Liver (tissue), 8 donors: ENCODE measurements around the gene SORL1-AS1.

Experiments
- DNase-seq: peaks from one replicate; pipeline ENCODE4 v3.0.0-alpha.2; 2017; ENCODE audit warnings: low spot score
- H3K27ac ChIP-seq, 2 donors: one replicate each; pipeline ENCODE4 v1.7.0; 2013; ENCODE audit warnings: inconsistent platforms in 2 of 2, low read length in 2 of 2, control low read depth in 1 of 2, low read depth in 1 of 2, mild to moderate bottlenecking in 1 of 2
- H3K27me3 ChIP-seq, 4 donors: one replicate each; pipeline versions ENCODE4 v1.6.1 to v1.7.0; 2013; ENCODE audit warnings: low read length in 3 of 4, inconsistent platforms in 1 of 4, mild to moderate bottlenecking in 1 of 4, moderate library complexity in 1 of 4; ENCODE audit not compliant: control insufficient read depth in 4 of 4, insufficient read depth in 4 of 4
- H3K36me3 ChIP-seq, 4 donors: one replicate each; pipeline versions ENCODE4 v1.6.1 to v1.7.0; 2013; ENCODE audit warnings: low read length in 3 of 4, mild to moderate bottlenecking in 3 of 4, low read depth in 1 of 4, moderate library complexity in 1 of 4; ENCODE audit not compliant: control insufficient read depth in 4 of 4, insufficient read depth in 3 of 4
- H3K4me1 ChIP-seq, 4 donors: one replicate each; pipeline versions ENCODE4 v1.6.1 to v1.7.0; 2013; ENCODE audit warnings: low read length in 3 of 4, mild to moderate bottlenecking in 3 of 4, moderate library complexity in 1 of 4; ENCODE audit not compliant: control insufficient read depth in 4 of 4, insufficient read depth in 4 of 4
- H3K4me3 ChIP-seq, 3 donors: one replicate each; pipeline versions ENCODE4 v1.6.1 to v1.7.0; 2013; ENCODE audit warnings: low read length in 3 of 3, control low read depth in 1 of 3, low read depth in 1 of 3, mild to moderate bottlenecking in 1 of 3
- H3K9ac ChIP-seq, 2 donors: one replicate each; pipeline ENCODE4 v1.7.0; 2013; ENCODE audit warnings: low read length in 2 of 2, mild to moderate bottlenecking in 2 of 2, moderate library complexity in 2 of 2, control low read depth in 1 of 2, low read depth in 1 of 2
- H3K9me3 ChIP-seq, 4 donors: one replicate each; pipeline versions ENCODE4 v1.6.1 to v1.7.0; 2013; ENCODE audit warnings: low read length in 3 of 4; ENCODE audit not compliant: control insufficient read depth in 4 of 4
- CTCF ChIP-seq: fragments of 150-350 bp; IDR thresholded peaks from 2 replicates; pipeline ENCODE4 v1.5.1; 2017; ENCODE audit warnings: improper control_type of control experiment, low read depth, low read length; ENCODE audit not compliant: missing input control
- EGR1 ChIP-seq, 2 donors: IDR thresholded peaks; 2 replicates each; pipeline ENCODE4 v1.6.1; 2016 to 2018; ENCODE audit warnings: antibody characterized with exemption in 2 of 2, low read depth in 2 of 2
- FOXA1 ChIP-seq: IDR thresholded peaks from 2 replicates; pipeline ENCODE4 v1.6.1; 2016; ENCODE audit warnings: antibody characterized with exemption
- FOXA2 ChIP-seq: IDR thresholded peaks from 2 replicates; pipeline ENCODE4 v1.6.1; 2016; ENCODE audit warnings: antibody characterized with exemption
- GABPA ChIP-seq, 2 donors: IDR thresholded peaks in 1 of 2; conservative IDR thresholded peaks in 1 of 2; 2 replicates each; pipeline ENCODE4 v1.6.1; 2016; ENCODE audit warnings: antibody characterized with exemption in 2 of 2, mild to moderate bottlenecking in 1 of 2, moderate library complexity in 1 of 2
- HNF4A ChIP-seq, 2 donors: conservative IDR thresholded peaks; 2 replicates each; pipeline ENCODE4 v1.6.1; 2016; ENCODE audit warnings: antibody characterized with exemption in 2 of 2, mild to moderate bottlenecking in 2 of 2
- HNF4G ChIP-seq: IDR thresholded peaks from 2 replicates; pipeline ENCODE4 v1.6.1; 2016; ENCODE audit warnings: antibody characterized with exemption
- JUND ChIP-seq, 2 donors: IDR thresholded peaks; 2 replicates each; pipeline ENCODE4 v1.6.1; 2016; ENCODE audit warnings: antibody characterized with exemption in 2 of 2
- MAX ChIP-seq: IDR thresholded peaks from 2 replicates; pipeline ENCODE4 v1.6.1; 2016; ENCODE audit warnings: antibody characterized with exemption
- NR2F2 ChIP-seq: IDR thresholded peaks from 2 replicates; pipeline ENCODE4 v1.6.1; 2016; ENCODE audit warnings: antibody characterized with exemption
- RAD21 ChIP-seq, 2 donors: IDR thresholded peaks; 2 replicates each; pipeline ENCODE4 v1.6.1; 2016; ENCODE audit warnings: antibody characterized with exemption in 2 of 2, mild to moderate bottlenecking in 2 of 2
- REST ChIP-seq: IDR thresholded peaks from 2 replicates; pipeline ENCODE4 v1.6.1; 2016; ENCODE audit warnings: antibody characterized with exemption, mild to moderate bottlenecking
- RXRA ChIP-seq, 2 donors: IDR thresholded peaks; 2 replicates each; pipeline ENCODE4 v1.6.1; 2017 to 2018; ENCODE audit warnings: antibody characterized with exemption in 2 of 2, mild to moderate bottlenecking in 1 of 2
- SP1 ChIP-seq: IDR thresholded peaks from 2 replicates; pipeline ENCODE4 v1.6.1; 2018; ENCODE audit warnings: antibody characterized with exemption, mild to moderate bottlenecking
- TAF1 ChIP-seq: conservative IDR thresholded peaks from 2 replicates; pipeline ENCODE4 v1.6.1; 2016; ENCODE audit warnings: antibody characterized with exemption, mild to moderate bottlenecking
- YY1 ChIP-seq: IDR thresholded peaks from 2 replicates; pipeline ENCODE4 v1.6.1; 2016; ENCODE audit warnings: antibody characterized with exemption, mild to moderate bottlenecking
- ZBTB33 ChIP-seq: IDR thresholded peaks from 2 replicates; pipeline ENCODE4 v1.6.1; 2016; ENCODE audit warnings: antibody characterized with exemption
- WGBS: extraction: QIAGEN DNeasy Blood & Tissue Kit; methylation state at CpG from one replicate; pipeline ENCODE4 v1.1.7; 2013; 5-methylcytosine and 5-hydroxymethylcytosine counted together
- donor health status: healthy.
- donor health status: healthy.
- donor health status: healthy.
- donor health status: healthy.
- donor health status: healthy.

SORL1-AS1 gene

GRCh38 chr11:121431820-121432526 lies 20.8 kb downstream of the SORL1-AS1 start:
- Histone ChIP-seq H3K36me3 (no peaks in the 10 kb centered on the region), H3K4me3 (no peak overlapping the region), H3K9ac (no peak overlapping the region), H3K9me3 (no peaks in the 10 kb centered on the region), H3K27ac (no peak overlapping the region), H3K4me1 (peaks cover 2 to 8% (median 2%) of the 10 kb centered on the region in 4 donors), H3K27me3 (no peaks in the 10 kb centered on the region)
- no peak for TF ChIP-seq FOXA1
- no peak for TF ChIP-seq RAD21 (IDR thresholded peaks at IDR 0.05)
- TF ChIP-seq CTCF = no peak
- TF ChIP-seq HNF4G = no peak
- TF ChIP-seq MAX = no peak
- no peak for TF ChIP-seq YY1
- no peak for TF ChIP-seq RXRA (IDR thresholded peaks at IDR 0.05)
- no peak for TF ChIP-seq FOXA2
- TF ChIP-seq EGR1 (IDR thresholded peaks at IDR 0.05; ENCODE audit: low read depth in 2 of 2) = no peak
- no peak for TF ChIP-seq REST
- no peak for TF ChIP-seq NR2F2
- TF ChIP-seq JUND (IDR thresholded peaks at IDR 0.05) = no peak
- TF ChIP-seq HNF4A (conservative IDR thresholded peaks at IDR 0.05) = no peak
- DNase-seq = no peak
- 88% methylated on average over 4 of the region's 4 CpGs for WGBS

GRCh38 chr11:121429556-121429955 lies 23.2 kb downstream of the SORL1-AS1 start:
- Histone ChIP-seq H3K36me3 (no peaks in the 10 kb centered on the region), H3K27ac (no peak overlapping the region), H3K4me1 (peaks cover 0 to 10% (median 3%) of the 10 kb centered on the region in 4 donors), H3K9me3 (no peaks in the 10 kb centered on the region), H3K27me3 (no peaks in the 10 kb centered on the region), H3K4me3 (no peak overlapping the region), H3K9ac (no peak overlapping the region)
- 67% methylated on average over 3 of the region's 3 CpGs for WGBS
- DNase-seq = no peak
- no peak for TF ChIP-seq GABPA (IDR thresholded peaks at IDR 0.05 in 1 of 2, conservative IDR thresholded peaks at IDR 0.05 in 1 of 2)
- TF ChIP-seq HNF4A (conservative IDR thresholded peaks at IDR 0.05) = no peak
- no peak for TF ChIP-seq NR2F2
- TF ChIP-seq JUND (IDR thresholded peaks at IDR 0.05) = no peak
- no peak for TF ChIP-seq CTCF
- no peak for TF ChIP-seq EGR1 (IDR thresholded peaks at IDR 0.05; ENCODE audit: low read depth in 2 of 2)
- TF ChIP-seq TAF1 = no peak
- TF ChIP-seq RAD21 (IDR thresholded peaks at IDR 0.05) = no peak
- TF ChIP-seq SP1 = no peak
- TF ChIP-seq YY1 = no peak
- no peak for TF ChIP-seq ZBTB33
- no peak for TF ChIP-seq HNF4G
